ENCODE results near the gene SCAMP5.

DNA sequence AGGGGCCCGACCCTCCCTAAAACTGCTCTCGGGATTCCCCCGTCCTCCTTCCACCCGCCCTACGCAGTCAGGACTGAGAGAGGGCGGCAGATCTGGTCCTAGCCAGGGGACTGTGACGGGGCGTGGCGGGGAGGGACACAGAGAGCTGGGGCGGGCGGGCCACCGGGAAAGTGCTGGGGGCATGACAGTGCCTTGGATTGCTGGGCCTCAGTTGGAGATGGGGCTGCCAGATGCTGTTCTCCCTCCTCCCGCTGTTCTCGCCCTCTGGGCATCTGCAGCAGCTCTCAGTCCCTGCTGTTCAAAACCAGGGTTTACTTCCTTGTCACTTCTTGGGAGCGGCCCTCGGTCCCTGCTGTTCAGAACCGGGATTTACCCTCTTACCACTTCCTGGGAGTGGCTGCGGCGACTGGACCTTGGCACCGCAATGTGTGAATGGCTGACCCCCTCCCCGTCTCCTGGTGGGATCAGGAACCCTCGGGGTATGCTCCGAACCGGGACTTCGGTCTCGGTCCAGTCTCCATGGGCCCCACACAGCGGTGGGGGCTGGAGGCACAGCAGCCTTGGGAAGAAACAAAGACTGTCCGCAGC, 36.9 kb upstream of the SCAMP5 start:
- TF ChIP-seq CTCF (IDR thresholded peaks at IDR 0.05) (peak; percentile 21), EZH2phosphoT487 (IDR thresholded peaks at IDR 0.05) (peak; percentile 2), EZH2 (IDR thresholded peaks at IDR 0.05) (peak; percentile 86)
